Muscle layer of colon (tissue), 2 donors: ENCODE measurements around the gene KCNJ18.
"Not testable (repeated sequence)": the region's sequence is repeated elsewhere in the genome, so short reads cannot be mapped to it uniquely, and the experiment has no call there.

ENCODE experiments used
- H3K27ac ChIP-seq: one replicate; pipeline ENCODE4 v1.7.0; 2013; ENCODE audit warnings: low read depth, mild to moderate bottlenecking, low read length, moderate library complexity
- H3K27me3 ChIP-seq, 2 donors: one replicate each; pipeline ENCODE4 v1.7.0; 2013; ENCODE audit warnings: low read length in 2 of 2, mild to moderate bottlenecking in 2 of 2; ENCODE audit not compliant: insufficient read depth in 2 of 2, control insufficient read depth in 1 of 2
- H3K36me3 ChIP-seq: one replicate; pipeline ENCODE4 v1.7.0; 2013; ENCODE audit warnings: mild to moderate bottlenecking, low read length; ENCODE audit not compliant: insufficient read depth
- H3K4me1 ChIP-seq: one replicate; pipeline ENCODE4 v1.7.0; 2013; ENCODE audit warnings: mild to moderate bottlenecking, low read length; ENCODE audit not compliant: insufficient read depth
- H3K4me3 ChIP-seq, 2 donors: one replicate each; pipeline ENCODE4 v1.7.0; 2013; ENCODE audit warnings: low read length in 2 of 2, low read depth in 1 of 2, mild to moderate bottlenecking in 1 of 2, moderate library complexity in 1 of 2
- H3K9ac ChIP-seq: one replicate; pipeline ENCODE4 v1.7.0; 2013; ENCODE audit warnings: low read length
- H3K9me3 ChIP-seq: one replicate; pipeline ENCODE4 v1.7.0; 2013; ENCODE audit warnings: mild to moderate bottlenecking, low read length
- donor health status: abdominal sarcoma.
- donor health status: Adenocarcinoma of cecum.

The KCNJ18 gene

DNA sequence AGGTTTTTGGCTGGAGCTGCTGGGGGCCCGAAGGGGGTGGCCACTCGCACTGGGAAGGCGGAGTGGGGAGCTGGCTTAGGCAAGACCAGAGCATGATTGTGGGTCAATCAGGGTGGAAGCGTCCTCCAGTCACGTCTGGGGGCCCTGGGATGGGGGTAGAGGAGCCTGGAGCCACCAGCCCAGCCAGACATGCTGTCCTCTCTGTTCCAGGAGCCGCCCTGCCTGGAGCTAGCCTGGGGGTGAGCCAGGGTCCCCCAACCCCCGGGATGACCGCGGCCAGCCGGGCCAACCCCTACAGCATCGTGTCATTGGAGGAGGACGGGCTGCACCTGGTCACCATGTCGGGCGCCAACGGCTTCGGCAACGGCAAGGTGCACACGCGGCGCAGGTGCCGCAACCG, 10.2 kb downstream of the KCNJ18 start:
- H3K27me3 ChIP-seq, H3K36me3 ChIP-seq, H3K9me3 ChIP-seq, H3K27ac ChIP-seq, H3K9ac ChIP-seq, H3K4me1 ChIP-seq, H3K4me3 ChIP-seq: not testable (repeated sequence)

DNA sequence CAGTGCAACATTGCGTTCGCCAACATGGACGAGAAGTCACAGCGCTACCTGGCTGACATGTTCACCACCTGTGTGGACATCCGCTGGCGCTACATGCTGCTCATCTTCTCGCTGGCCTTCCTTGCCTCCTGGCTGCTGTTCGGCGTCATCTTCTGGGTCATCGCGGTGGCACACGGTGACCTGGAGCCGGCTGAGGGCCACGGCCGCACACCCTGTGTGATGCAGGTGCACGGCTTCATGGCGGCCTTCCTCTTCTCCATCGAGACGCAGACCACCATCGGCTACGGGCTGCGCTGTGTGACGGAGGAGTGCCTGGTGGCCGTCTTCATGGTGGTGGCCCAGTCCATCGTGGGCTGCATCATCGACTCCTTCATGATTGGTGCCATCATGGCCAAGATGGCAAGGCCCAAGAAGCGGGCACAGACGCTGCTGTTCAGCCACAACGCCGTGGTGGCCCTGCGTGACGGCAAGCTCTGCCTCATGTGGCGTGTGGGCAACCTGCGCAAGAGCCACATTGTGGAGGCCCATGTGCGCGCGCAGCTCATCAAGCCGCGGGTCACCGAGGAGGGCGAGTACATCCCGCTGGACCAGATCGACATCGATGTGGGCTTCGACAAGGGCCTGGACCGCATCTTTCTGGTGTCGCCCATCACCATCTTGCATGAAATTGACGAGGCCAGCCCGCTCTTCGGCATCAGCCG, 10.8 kb downstream of the KCNJ18 start:
- H3K36me3 ChIP-seq, H3K9ac ChIP-seq, H3K9me3 ChIP-seq, H3K4me1 ChIP-seq, H3K27me3 ChIP-seq, H3K27ac ChIP-seq, H3K4me3 ChIP-seq: not testable (repeated sequence)

DNA sequence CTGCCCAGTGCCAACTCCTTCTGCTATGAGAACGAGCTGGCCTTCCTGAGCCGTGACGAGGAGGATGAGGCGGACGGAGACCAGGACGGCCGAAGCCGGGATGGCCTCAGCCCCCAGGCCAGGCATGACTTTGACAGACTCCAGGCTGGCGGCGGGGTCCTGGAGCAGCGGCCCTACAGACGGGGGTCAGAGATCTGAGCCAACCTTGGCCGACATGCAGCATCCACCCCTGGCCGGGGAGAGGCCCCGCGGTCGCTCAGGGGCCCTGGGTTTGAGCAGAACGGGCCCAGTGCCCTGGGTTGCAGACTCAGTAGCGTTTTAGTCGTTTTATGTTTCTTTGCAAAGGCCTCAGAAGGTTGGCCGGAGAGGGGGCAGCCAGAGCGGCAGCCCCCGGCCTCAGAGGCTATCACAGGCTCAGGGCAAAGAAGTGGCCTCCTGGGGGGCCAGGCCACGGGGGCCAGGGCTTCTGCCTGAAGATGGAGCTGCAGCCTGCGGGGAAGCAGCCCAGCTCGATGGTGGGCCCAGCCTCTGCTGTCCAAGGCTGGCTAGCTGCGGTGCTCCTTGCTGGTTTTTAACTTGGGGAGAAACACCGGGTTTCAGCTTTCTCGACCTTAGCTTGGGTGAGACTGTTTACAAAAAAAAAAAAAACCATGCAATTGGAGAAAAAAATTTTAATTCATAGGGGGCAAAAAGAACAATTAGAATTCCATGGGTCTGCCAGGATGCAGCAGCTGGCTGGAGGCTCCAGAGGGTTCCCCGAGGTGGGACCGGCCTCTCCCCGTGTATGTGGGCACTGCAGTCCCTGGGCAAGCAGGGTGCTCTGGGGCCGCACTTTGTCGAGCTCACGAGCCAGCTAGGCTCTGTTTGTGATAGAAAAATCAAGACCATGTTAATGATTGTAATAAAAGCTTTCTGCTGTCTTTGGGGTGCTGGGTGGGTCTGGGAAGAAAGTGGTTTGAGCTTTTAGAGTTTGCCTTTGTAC, 11.9 kb downstream of the KCNJ18 start:
- not testable (repeated sequence) for H3K36me3 ChIP-seq, H3K9me3 ChIP-seq, H3K27ac ChIP-seq, H3K27me3 ChIP-seq, H3K4me1 ChIP-seq, H3K9ac ChIP-seq, H3K4me3 ChIP-seq

DNA sequence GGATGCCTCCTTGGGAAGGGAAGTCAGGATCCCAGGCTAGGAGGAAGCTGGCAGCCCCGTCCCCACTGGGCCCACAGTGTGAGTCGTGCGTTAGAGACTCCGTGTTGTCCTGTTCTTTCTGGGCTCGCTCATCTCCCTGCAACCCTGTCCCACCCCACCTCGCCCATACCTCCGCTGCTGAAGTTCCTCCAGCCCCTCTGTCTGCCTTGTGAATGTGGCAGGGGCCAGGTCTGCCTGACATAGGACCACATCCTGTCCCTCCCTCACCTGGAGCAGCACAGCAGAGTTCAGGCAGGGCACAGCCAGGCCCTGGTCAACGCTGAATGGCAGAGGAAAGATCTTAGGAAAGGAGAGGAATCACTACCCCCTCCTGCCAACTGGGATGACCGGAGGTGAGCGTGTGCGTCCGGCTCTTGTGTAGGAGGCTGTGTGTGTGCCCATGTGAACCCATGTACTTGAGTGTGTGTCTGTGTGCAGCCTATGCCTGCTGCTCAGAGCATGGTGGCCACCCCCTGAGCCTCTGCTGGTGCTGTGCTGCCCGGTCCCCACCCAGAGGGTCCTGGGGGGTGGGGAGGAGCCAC, 12.8 kb downstream of the KCNJ18 start:
- H3K36me3 ChIP-seq = no peaks in the 10 kb centered on the region
- no peak overlapping the region for H3K27ac ChIP-seq
- no peak overlapping the region for H3K9ac ChIP-seq
- H3K4me3 ChIP-seq = no peak overlapping the region
- H3K9me3 ChIP-seq = no peaks in the 10 kb centered on the region
- no peaks in the 10 kb centered on the region for H3K4me1 ChIP-seq
- H3K27me3 ChIP-seq = no peaks in the 10 kb centered on the region

DNA sequence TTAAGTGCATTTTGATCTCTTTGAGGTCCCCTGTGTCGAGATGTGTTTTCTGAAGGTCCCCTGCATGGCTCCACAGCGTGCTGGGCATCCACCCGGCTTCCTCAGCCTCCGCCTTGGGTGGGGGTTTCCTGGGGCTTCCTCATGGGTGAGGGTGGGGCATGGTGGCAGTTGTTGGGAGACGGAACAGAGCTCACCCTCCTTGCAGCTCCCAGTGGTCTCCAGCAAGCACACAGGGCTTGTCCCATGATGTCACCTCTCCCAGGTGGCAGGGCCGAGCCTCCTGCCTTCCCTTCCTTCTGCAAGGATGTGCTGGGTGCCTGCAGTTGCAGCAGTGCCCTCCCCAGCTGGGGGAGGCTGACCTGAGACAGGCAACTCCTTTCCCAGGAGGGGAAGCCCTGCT, 13.4 kb downstream of the KCNJ18 start:
- not testable (repeated sequence) for H3K27ac ChIP-seq, H3K27me3 ChIP-seq, H3K4me1 ChIP-seq, H3K9ac ChIP-seq, H3K9me3 ChIP-seq, H3K36me3 ChIP-seq, H3K4me3 ChIP-seq

DNA sequence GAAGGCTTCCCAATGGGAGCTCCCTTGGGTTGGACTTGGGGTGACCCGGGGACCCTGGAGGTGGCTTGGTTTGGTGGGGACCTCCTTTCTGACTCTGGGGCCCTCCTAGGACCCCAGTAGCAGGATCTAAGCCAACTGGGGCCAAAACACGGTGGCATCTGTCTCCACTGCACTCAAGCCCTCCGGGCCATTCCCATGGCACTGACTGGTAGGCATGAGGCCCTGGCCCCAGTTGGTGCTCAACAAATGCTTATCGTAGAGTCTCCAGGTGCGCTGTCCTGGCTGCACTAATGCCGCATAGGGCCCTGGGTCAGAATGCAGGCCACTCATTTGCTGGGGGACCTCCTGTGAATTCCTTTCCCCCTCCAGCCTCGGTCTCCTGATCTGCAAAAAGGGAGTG, 14.2 kb downstream of the KCNJ18 start:
- H3K9me3 ChIP-seq, H3K36me3 ChIP-seq, H3K4me3 ChIP-seq, H3K9ac ChIP-seq, H3K27me3 ChIP-seq, H3K27ac ChIP-seq, H3K4me1 ChIP-seq: not testable (repeated sequence)

DNA sequence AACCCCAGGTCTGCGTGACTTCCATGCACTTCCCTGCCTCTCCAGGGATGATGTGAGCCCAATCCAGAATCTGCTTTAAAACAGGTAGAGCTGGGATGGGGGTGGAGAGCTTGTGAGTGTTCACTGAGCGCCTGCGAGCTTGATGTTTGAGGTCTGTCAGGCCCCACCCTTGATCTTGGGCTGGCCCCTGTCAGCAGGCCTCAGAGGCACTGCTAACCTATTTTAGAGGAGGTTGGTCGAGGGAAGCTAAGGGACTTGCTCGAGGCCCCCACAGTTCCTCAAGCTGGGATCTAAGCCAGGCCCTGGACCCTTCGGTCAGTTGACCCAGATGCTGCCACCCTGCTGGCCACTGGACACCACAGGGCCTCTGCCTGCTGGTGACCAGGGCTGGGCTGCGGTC, 14.8 kb downstream of the KCNJ18 start:
- not testable (repeated sequence) for H3K27ac ChIP-seq, H3K9me3 ChIP-seq, H3K27me3 ChIP-seq, H3K4me3 ChIP-seq, H3K9ac ChIP-seq, H3K36me3 ChIP-seq, H3K4me1 ChIP-seq

DNA sequence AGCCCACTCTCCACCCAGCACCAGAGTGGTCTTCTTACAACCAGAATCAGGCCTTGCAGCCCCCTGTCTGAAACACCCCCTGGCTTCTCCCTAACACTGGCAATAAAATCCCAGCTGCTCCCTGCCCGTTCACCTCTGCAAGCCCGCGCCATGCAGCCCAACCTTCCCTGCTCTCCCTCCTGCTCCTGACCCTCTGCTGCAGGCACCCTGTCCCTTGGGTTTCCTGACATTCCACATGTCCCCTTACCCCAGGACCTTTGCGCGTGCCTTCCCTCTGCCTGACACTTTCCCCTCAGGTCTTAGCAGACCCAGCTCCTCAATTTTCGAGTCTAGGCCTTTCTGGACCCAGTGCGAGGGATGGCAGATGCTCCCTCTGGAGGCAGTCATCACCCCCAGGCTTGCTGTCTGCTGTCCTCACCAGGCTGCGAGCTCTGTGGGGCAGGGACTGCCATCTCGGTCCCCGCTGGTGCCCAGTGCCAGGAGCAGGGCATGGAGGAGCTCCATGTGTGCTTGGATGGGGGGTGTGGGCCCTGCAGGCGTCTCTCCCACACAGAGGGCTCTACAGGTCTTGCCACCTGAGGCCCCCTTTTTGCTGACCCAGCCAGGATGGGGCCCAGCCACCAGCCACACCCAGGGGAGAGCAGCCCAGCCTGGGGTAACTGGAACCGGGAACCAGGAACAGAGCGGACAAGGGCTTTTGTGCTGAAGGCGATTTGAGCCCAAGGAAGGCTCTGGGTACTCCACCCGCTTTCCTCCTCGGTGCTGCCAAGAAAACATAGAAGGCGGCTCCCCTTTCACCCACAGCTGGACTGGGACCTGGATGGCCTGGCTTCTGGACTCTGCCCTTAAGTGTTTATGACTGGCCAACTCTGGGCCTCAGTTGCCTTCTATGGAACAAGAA, 15.6 kb downstream of the KCNJ18 start:
- not testable (repeated sequence) for H3K9ac ChIP-seq, H3K9me3 ChIP-seq, H3K36me3 ChIP-seq, H3K27me3 ChIP-seq, H3K4me3 ChIP-seq, H3K27ac ChIP-seq, H3K4me1 ChIP-seq

DNA sequence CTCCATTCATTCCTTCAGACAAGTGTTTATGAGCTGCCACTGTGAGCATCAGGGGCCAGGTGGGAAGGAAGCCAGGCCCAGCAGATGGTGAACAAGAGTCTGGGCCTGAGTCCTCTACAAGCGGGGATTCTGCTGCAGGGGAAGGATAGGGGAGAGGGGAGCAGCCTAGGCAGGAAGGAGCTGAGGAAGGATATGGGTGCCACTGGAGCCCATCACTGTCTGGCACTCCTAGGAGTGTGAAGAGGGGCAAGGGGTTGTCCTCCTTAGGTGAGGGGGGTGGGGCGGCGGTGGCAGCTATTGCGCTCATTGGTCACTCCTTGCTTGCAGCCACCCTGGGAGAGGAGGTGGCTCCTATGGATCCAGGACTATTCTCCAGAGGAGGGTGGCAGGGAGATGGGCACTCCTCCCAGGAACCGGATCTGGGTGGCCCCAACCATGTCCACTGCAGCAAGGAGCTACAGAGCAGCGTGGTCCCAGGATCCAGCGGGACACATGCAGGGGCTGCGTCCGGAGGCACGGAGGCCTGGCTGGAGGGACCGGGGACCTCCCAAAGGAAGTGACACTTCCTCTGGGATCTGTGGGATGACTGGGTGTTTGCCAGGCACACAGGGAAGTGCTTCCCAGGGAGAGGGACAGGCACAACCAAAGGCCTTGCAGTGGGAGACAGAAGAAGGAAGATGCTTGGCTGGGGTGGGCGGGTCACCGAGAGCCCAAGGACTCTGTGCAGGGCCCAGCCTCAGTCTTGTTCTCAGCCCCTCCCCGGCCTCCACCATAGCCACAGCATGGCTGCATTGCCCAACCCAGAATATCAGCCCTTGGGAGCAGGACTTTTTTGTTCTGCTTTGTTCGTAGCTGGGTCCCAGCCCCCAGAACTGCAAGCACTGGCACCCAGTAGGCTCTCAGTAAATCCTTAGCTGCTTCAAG, 16.6 kb downstream of the KCNJ18 start:
- H3K4me3 ChIP-seq, H3K27ac ChIP-seq, H3K9me3 ChIP-seq, H3K27me3 ChIP-seq, H3K4me1 ChIP-seq, H3K9ac ChIP-seq, H3K36me3 ChIP-seq: not testable (repeated sequence)

DNA sequence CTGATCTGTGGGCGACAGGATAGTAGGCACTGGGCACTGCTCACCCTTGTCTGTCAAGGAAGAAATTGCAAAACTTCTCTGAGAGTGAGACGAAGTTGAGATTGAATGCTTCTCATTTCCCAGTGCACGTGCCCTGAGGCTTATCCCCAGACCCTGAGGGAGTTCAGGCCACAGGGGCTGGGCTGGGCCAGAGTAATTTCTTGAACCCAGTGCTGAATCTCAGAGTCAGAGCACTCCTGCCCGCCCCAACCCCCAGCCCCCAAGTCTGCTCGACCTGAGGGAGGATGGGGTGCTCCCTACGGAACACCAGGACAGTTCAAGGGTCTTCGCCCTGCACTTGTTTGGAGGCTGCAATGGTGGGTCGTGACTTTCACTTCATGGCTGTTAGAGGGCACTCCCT, 17.7 kb downstream of the KCNJ18 start:
- not testable (repeated sequence) for H3K9me3 ChIP-seq, H3K36me3 ChIP-seq, H3K4me3 ChIP-seq, H3K4me1 ChIP-seq, H3K27me3 ChIP-seq, H3K27ac ChIP-seq, H3K9ac ChIP-seq
